IPS-18c (cell line): ENCODE data around the gene EVC.
"Not testable (repeated sequence)": the region's sequence is repeated elsewhere in the genome, so short reads cannot be mapped to it uniquely, and the experiment has no call there.

Experiments
- H3K4me3 ChIP-seq: 2 replicates; pipeline ENCODE4 v1.7.0; 2013; ENCODE audit warnings: low read depth, mild to moderate bottlenecking, low read length, moderate library complexity; ENCODE audit not compliant: insufficient read depth
- H3K9me3 ChIP-seq: one replicate; pipeline ENCODE4 v1.6.1; 2013; ENCODE audit warnings: mild to moderate bottlenecking, low read length, moderate library complexity; ENCODE audit not compliant: control insufficient read depth, insufficient read depth

The EVC gene

GRCh38 chr4:5719350-5720055 lies 8.5 kb downstream of the EVC start:
- no peaks in the 10 kb centered on the region for H3K9me3 ChIP-seq

GRCh38 chr4:5720157-5720850 lies 9.3 kb downstream of the EVC start:
- no peak overlapping the region for H3K4me3 ChIP-seq
- no peaks in the 10 kb centered on the region for H3K9me3 ChIP-seq

More at GRCh38 chr4:5719350-5720055, 8.5 kb downstream of the EVC start:
- H3K4me3 ChIP-seq, result no peak overlapping the region

GRCh38 chr4:5720980-5721379 lies 10.0 kb downstream of the EVC start:
- H3K9me3 ChIP-seq, result no peaks in the 10 kb centered on the region
- H3K4me3 ChIP-seq, result no peak overlapping the region

GRCh38 chr4:5721923-5722322 lies 10.9 kb downstream of the EVC start:
- H3K9me3 ChIP-seq, result no peaks in the 10 kb centered on the region
- no peak overlapping the region for H3K4me3 ChIP-seq

GRCh38 chr4:5722328-5722727 lies 11.3 kb downstream of the EVC start:
- Histone ChIP-seq H3K9me3 (no peaks in the 10 kb centered on the region), H3K4me3 (no peak overlapping the region)

- H3K9me3 ChIP-seq, result no peaks in the 10 kb centered on the region
- no peak overlapping the region for H3K4me3 ChIP-seq
These were observed 13.4 kb downstream of the EVC start for GRCh38 chr4:5724377-5724776.

- H3K4me3 ChIP-seq, H3K9me3 ChIP-seq: not testable (repeated sequence)
These were observed 17.4 kb downstream of the EVC start for GRCh38 chr4:5728412-5728811.

GRCh38 chr4:5730436-5730835 lies 19.4 kb downstream of the EVC start:
- Histone ChIP-seq H3K9me3 (peaks cover 2% of the 10 kb centered on the region), H3K4me3 (no peak overlapping the region)

- H3K4me3 ChIP-seq, result no peak overlapping the region
- peaks cover 2% of the 10 kb centered on the region for H3K9me3 ChIP-seq
These were observed 20.3 kb downstream of the EVC start for GRCh38 chr4:5730993-5731990.

- Histone ChIP-seq H3K4me3 (no peak overlapping the region), H3K9me3 (peaks cover 2% of the 10 kb centered on the region)
These were observed 21.2 kb downstream of the EVC start for GRCh38 chr4:5732158-5732557.

GRCh38 chr4:5734853-5735252 lies 23.9 kb downstream of the EVC start:
- peaks cover 2% of the 10 kb centered on the region for H3K9me3 ChIP-seq
- H3K4me3 ChIP-seq, result no peak overlapping the region

GRCh38 chr4:5735463-5735862 lies 24.5 kb downstream of the EVC start:
- H3K9me3 ChIP-seq, result peaks cover 2% of the 10 kb centered on the region

GRCh38 chr4:5738061-5738460 lies 27.1 kb downstream of the EVC start:
- Histone ChIP-seq H3K9me3 (peaks cover 1% of the 10 kb centered on the region), H3K4me3 (no peak overlapping the region)

More at GRCh38 chr4:5735463-5735862, 24.5 kb downstream of the EVC start:
- H3K4me3 ChIP-seq, result no peak overlapping the region

GRCh38 chr4:5742388-5742787 lies 31.4 kb downstream of the EVC start:
- Histone ChIP-seq H3K9me3 (peaks cover 2% of the 10 kb centered on the region), H3K4me3 (no peak overlapping the region)

- no peak overlapping the region for H3K4me3 ChIP-seq
- H3K9me3 ChIP-seq, result peaks cover 2% of the 10 kb centered on the region
These were observed 32.0 kb downstream of the EVC start for GRCh38 chr4:5742968-5743367.

- peaks cover 2% of the 10 kb centered on the region for H3K9me3 ChIP-seq
- no peak overlapping the region for H3K4me3 ChIP-seq
These were observed 35.2 kb downstream of the EVC start for GRCh38 chr4:5746250-5746649.

- Histone ChIP-seq H3K9me3 (peaks cover 2% of the 10 kb centered on the region), H3K4me3 (no peak overlapping the region)
These were observed 36.1 kb downstream of the EVC start for GRCh38 chr4:5746829-5747737.
